ENCODE data around the gene NOTCH4.
"Not testable (repeated sequence)": the region's sequence is repeated elsewhere in the genome, so short reads cannot be mapped to it uniquely, and the experiment has no call there.

NOTCH4 gene

DNA sequence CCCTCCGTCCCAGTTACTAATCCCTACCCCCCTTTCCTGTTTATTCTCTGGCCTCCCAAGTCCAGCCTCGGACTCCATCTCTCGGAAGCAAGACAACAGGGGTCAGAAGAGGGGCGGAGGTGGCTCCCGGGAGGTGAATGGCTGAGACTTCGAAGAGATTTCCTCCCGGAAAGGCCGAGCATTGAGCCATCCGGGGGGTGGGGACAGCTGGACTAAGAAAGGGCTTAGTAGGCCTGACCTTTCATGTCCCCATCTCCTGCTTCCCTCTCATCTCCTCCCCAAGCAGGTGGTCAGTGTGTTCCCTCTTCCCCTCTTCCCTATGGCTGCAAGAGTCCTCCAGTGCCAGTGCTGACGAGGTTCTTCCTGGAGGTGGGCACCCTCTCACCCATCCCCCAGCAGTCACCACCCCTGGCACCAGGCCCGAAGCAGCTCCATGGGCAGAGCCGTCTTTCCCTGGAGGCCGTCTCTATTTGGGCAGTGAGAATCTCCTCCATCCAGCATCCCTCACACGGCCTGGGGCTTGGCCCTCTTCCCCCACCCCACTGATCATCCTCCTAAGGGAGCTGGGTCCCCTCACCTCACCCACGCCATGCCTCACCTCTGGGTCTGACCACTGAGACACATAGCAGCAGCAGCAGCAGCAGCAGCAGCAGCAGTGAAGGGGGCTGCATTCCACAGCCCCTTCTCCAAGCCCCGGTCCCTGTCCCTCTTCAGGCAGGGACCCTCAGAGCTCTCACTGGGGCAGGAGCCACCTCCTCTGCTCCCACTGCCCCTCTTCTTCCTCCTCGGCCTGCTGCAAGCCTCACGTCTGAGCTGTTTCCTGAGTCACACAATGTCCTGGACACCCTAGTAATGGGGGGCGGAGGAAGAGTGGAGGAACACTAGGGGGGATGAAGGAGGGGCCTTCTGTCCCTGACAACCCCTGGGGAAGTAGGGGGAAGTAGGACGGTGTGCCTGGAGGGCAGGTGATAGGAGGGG is at the start of gene NOTCH4:
TSS of gene NOTCH4 (minus strand) at position 810 of the 978 bp plus-strand sequence. CDS start at position 671, 139 bp downstream.
- no peak for DNase-seq (ENCODE audit: low spot score)

- no peak for DNase-seq (ENCODE audit: low spot score)
Observed at GRCh38 chr6:32271429-32271828, 47.6 kb upstream of the NOTCH4 start.

DNA sequence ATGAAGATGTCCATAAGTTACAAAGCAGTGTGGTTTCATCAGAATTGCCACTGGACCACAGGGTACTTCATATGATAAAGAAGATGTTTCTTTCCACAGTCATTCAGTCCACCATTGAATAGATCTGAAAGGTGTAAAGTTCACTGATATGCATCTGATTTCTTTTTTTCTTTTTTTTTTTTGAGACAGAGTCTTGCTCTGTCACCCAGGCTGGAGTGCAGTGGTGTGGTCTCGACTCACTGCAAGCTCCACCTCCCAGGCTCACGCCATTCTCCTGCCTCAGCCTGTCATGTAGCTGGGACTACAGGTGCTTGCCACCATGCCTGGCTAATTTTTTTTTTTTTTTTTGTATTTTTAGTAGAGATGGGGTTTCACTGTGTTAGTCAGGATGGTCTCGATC is 44.6 kb upstream of the NOTCH4 start:
- not testable (repeated sequence) for DNase-seq (ENCODE audit: low spot score)

- DNase-seq (ENCODE audit: low spot score) = no peak
Observed at GRCh38 chr6:32267035-32267434, 43.2 kb upstream of the NOTCH4 start.

GRCh38 chr6:32257262-32257661 is 33.4 kb upstream of the NOTCH4 start:
- DNase-seq (ENCODE audit: low spot score) = not testable (repeated sequence)

- DNase-seq (ENCODE audit: low spot score) = no peak
Observed at GRCh38 chr6:32255199-32256153, 31.6 kb upstream of the NOTCH4 start.

- no peak for DNase-seq (ENCODE audit: low spot score)
Observed at GRCh38 chr6:32254761-32255198, 30.9 kb upstream of the NOTCH4 start.

GRCh38 chr6:32252331-32253009 is 28.6 kb upstream of the NOTCH4 start:
- no peak for DNase-seq (ENCODE audit: low spot score)

DNA sequence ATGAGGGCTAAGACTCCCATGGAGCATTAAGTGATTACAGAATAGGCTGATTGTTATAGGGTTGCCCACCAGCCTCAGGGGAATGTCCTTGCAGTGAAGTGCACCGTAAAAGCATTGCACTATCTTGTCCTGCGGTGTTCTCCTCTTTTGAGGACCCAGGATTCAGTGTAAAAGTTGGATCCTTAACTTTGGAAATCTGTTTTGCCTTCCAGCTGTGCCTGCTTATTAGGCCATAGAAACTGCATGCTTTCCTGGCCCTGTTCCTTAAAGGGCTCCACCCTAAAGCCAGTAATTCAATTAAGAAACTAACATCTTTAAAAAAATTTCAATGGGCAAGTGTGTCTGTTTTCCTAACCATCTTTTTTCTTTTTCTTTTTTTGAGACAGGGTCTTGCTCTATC is 25.4 kb upstream of the NOTCH4 start:
- no peak for DNase-seq (ENCODE audit: low spot score)

- DNase-seq (ENCODE audit: low spot score) = no peak
Observed at GRCh38 chr6:32247401-32247800, 23.5 kb upstream of the NOTCH4 start.

DNA sequence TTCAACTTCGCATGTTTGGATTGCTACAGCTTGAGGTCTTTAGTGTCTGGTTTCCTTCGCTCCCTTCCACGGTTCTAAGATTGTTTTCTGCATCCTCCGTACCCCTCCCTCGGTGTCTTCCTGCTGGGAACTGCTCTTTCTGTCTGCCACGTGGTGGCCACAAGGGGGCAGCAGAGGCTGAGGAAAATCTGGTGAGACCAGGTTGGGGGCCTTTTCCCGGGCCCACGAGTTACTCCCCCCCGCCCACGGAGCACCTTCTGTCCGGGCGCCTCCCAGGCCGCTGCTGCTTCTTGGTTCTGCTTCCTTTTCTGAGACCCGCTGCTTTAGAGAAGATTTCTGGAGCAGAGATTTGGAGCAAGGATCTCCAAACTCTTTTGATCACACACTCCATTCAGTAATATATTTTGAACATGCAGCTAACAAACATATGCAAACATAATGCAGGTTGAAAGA is 21.1 kb upstream of the NOTCH4 start:
- DNase-seq (ENCODE audit: low spot score) = peak; percentile 55

GRCh38 chr6:32244270-32244669 is 20.4 kb upstream of the NOTCH4 start:
- no peak for DNase-seq (ENCODE audit: low spot score)

GRCh38 chr6:32242318-32242813 is 18.5 kb upstream of the NOTCH4 start:
- not testable (repeated sequence) for DNase-seq (ENCODE audit: low spot score)

GRCh38 chr6:32240686-32241085 is 16.8 kb upstream of the NOTCH4 start:
- no peak for DNase-seq (ENCODE audit: low spot score)

- no peak for DNase-seq (ENCODE audit: low spot score)
Observed at GRCh38 chr6:32239462-32239861, 15.6 kb upstream of the NOTCH4 start.

DNA sequence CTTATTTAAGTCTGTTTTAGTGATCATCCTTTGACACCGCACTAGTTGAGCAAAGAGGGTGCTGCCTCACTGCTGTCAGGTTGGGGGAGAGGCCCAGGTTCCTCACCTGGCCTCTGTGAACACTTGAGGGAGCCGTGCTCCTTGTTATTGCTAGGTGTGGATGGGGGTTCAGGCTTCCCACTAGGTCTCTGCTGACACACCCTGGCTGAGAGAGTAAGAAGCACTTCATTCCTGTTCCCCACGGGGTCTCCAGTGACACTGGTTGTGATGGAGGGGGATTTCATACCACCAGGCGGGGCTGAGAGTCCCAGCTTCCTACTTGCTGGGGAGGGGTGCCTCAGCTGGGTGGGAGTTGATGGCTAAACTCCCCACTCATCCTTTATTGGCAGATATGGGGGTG is 11.1 kb upstream of the NOTCH4 start:
- no peak for DNase-seq (ENCODE audit: low spot score)

DNA sequence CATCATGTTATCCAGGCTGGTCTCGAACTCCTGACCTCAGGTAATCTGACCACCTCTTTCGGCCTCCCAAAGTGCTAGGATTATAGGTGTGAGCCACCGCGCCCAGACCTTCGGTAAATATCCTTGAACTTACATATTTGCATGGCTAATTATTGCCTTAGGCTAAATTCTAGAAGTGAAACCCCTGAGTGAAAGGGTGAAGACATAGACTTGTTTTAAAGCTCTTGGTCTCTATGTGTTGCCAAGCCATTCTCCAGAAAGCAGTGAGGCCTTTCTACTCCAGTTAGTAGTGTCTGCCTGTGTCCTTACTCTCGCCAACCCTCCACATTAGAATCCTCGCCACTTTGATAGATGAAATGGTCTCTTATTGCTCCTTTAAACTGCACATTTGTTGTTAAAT is 2.6 kb upstream of the NOTCH4 start:
- no peak for DNase-seq (ENCODE audit: low spot score)

- no peak for DNase-seq (ENCODE audit: low spot score)
Observed at GRCh38 chr6:32224696-32225095, 829 bp upstream of the NOTCH4 start.

- DNase-seq (ENCODE audit: low spot score) = no peak
Observed at GRCh38 chr6:32222333-32223230, 1.3 kb downstream of the NOTCH4 start.

DNA sequence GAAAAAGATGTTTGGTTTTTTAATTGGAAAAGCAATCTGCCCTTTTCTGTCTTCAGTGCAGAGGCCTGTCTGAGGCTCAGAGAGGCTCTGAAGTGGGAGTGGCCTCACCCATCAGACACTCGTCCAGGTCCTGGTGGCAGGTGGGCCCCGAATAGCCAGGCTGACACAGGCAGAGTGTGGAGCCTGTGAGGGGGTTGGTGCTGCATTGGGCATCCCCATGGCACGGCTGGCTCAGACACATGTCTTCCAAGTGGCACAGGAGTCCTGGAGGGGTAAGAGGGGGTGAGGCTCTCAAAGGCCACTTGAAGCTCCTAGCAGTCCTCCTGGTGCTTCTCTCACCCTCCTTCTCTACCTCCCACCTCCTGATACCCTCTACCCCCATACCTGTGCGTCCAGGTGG is 3.8 kb downstream of the NOTCH4 start:
- DNase-seq (ENCODE audit: low spot score) = no peak

- no peak for DNase-seq (ENCODE audit: low spot score)
Observed at GRCh38 chr6:32218167-32218566, 5.7 kb downstream of the NOTCH4 start.
